OCI-LY7 (cell line): ENCODE results near the gene RNF207. TPM values are rescaled to one million over a fixed set of nuclear protein-coding genes. Genes with fewer than 3 reads are reported as not detected.

Experiments used
- BruUV-seq: library from RNA; stranded (reverse); fragments of 400-500 nt; replicated peaks from 2 replicates; lab custom pipeline; 2021; lab: Mats Ljungman, UMichigan
- CTCF ChIA-PET: fragments of 300-600 bp; sonication (Branson Sonifier 250); formaldehyde crosslinking; loops from one replicate; lab custom pipeline; 2022; ENCODE audit warnings: antibody characterized with exemption; ENCODE audit not compliant: unreplicated experiment; lab: Charles Lee
- POLR2A ChIA-PET: fragments of 300-600 bp; sonication (Branson Sonifier 250); formaldehyde crosslinking; loops from one replicate; lab custom pipeline; 2022; ENCODE audit warnings: antibody characterized with exemption; lab: Charles Lee
- DNase-seq: peaks from one replicate; pipeline ENCODE4 v3.0.0-alpha.2; 2015; ENCODE audit warnings: low spot score
- H2AFZ ChIP-seq: fragments of 200-600 bp; sonication (generic), shearing (Covaris generic); 2 replicates; pipeline ENCODE4 v1.6.1; 2014; ENCODE audit warnings: mild to moderate bottlenecking, antibody characterized with exemption, low read length, moderate library complexity
- H3K27ac ChIP-seq: fragments of 200-600 bp; sonication (generic); 2 replicates; pipeline ENCODE4 v1.5.1; 2014; ENCODE audit warnings: mixed run types, low read depth, mild to moderate bottlenecking, moderate library complexity, low read length, inconsistent platforms; ENCODE audit not compliant: poor library complexity, severe bottlenecking
- H3K36me3 ChIP-seq: fragments of 200-600 bp; sonication (generic); 2 replicates; pipeline ENCODE4 v1.6.1; 2014; ENCODE audit warnings: mild to moderate bottlenecking, antibody characterized with exemption, low read length, moderate library complexity, mixed read lengths; ENCODE audit not compliant: insufficient read depth
- H3K4me1 ChIP-seq: fragments of 200-600 bp; sonication (generic); 2 replicates; pipeline ENCODE4 v1.5.1; 2014; ENCODE audit warnings: mild to moderate bottlenecking, low read length; ENCODE audit not compliant: insufficient read depth, poor library complexity, severe bottlenecking
- H3K4me2 ChIP-seq: fragments of 200-600 bp; sonication (generic); 2 replicates; pipeline ENCODE4 v1.6.1; 2014; ENCODE audit warnings: mild to moderate bottlenecking, low read length
- H3K4me3 ChIP-seq: fragments of 200-600 bp; sonication (generic); 2 replicates; pipeline ENCODE4 v1.5.1; 2014; ENCODE audit warnings: mild to moderate bottlenecking, low read depth, low read length; ENCODE audit not compliant: poor library complexity, severe bottlenecking
- H3K79me2 ChIP-seq: fragments of 200-600 bp; sonication (generic); 2 replicates; pipeline ENCODE4 v1.6.1; 2016; ENCODE audit warnings: low read depth, mild to moderate bottlenecking, low read length, moderate library complexity, mixed read lengths; ENCODE audit not compliant: insufficient read depth
- H3K9me2 ChIP-seq: fragments of 200-600 bp; sonication (generic); 2 replicates; pipeline ENCODE4 v1.6.1; 2016; ENCODE audit warnings: mild to moderate bottlenecking, low read length, mixed read lengths; ENCODE audit not compliant: insufficient read depth
- H3K9me3 ChIP-seq: fragments of 200-600 bp; sonication (generic); 2 replicates; pipeline ENCODE4 v1.6.1; 2014; ENCODE audit warnings: mild to moderate bottlenecking, mixed run types, low read length, mixed read lengths
- H4K20me1 ChIP-seq: fragments of 200-600 bp; sonication (generic); 2 replicates; pipeline ENCODE4 v1.6.1; 2014; ENCODE audit warnings: mild to moderate bottlenecking, antibody characterized with exemption, low read length, moderate library complexity, mixed read lengths; ENCODE audit not compliant: insufficient read depth
- CTCF ChIP-seq: fragments of 200-600 bp; sonication (generic); conservative IDR thresholded peaks from 2 replicates; pipeline ENCODE4 v1.5.1; 2014; ENCODE audit warnings: mild to moderate bottlenecking, antibody characterized with exemption, low read length, moderate library complexity, mixed read lengths
- EZH2phosphoT487 ChIP-seq: fragments of 200-600 bp; sonication (generic); IDR thresholded peaks from 2 replicates; pipeline ENCODE4 v1.6.1; 2018; ENCODE audit warnings: low read depth, borderline replicate concordance, mild to moderate bottlenecking, mixed run types, antibody characterized with exemption, low read length, moderate library complexity, mixed read lengths
- intact Hi-C: fragments of 100-400 bp; cut with micrococcal nuclease; formaldehyde crosslinking; loops from one replicate; pipeline ENCODE4 v1.10.0; 2022; ENCODE audit not compliant: unreplicated experiment
- total RNA-seq, 2 experiments: library from RNA; depleted of rRNA in 1 of 2; stranded (reverse); fragments of >200 nt in 1 of 2; shearing (Covaris generic) in 1 of 2; gene quantifications; 2 replicates each; pipeline ENCODE4 v1.2.3, GENCODE V29; 2014 to 2022

Gene RNF207
- total RNA-seq, 2 experiments from 2014 or later, result not detected

GRCh38 chr1:6185635-6186382, 20.1 kb upstream of the RNF207 start:
- Histone ChIP-seq H3K27ac (no peak overlapping the region), H3K9me2 (no peaks in the 10 kb centered on the region), H3K9me3 (no peaks in the 10 kb centered on the region), H2AFZ (no peak overlapping the region), H3K36me3 (peaks cover 64% of the 10 kb centered on the region), H3K4me2 (no peak overlapping the region), H3K4me3 (no peak overlapping the region), H3K4me1 (no peaks in the 10 kb centered on the region), H4K20me1 (peaks cover 4% of the 10 kb centered on the region; the same call in 1 of the 2 replicates), H3K79me2 (peaks cover 34% of the 10 kb centered on the region)
- peak; percentile 54 for DNase-seq
- TF ChIP-seq CTCF, result peak; percentile 82
- no peak for TF ChIP-seq EZH2phosphoT487
- CTCF ChIA-PET, result interaction anchor here (0.9 kb wide), 1 partner anchor 13 kb away, joined by 3 read pairs; no protein-coding TSS in a partner anchor
- POLR2A ChIA-PET, result no interaction called here
- BruUV-seq, result no TSS peak
- intact Hi-C loops, result no loop called here

GRCh38 chr1:6188466-6188865, 17.5 kb upstream of the RNF207 start:
- no TSS peak for BruUV-seq
- Histone ChIP-seq H3K36me3 (peaks cover 88% of the 10 kb centered on the region), H4K20me1 (peaks cover 4% of the 10 kb centered on the region; the same call in 1 of the 2 replicates), H3K4me3 (no peak overlapping the region), H3K9me3 (no peaks in the 10 kb centered on the region), H3K4me2 (no peak overlapping the region), H3K4me1 (no peaks in the 10 kb centered on the region), H2AFZ (no peak overlapping the region), H3K27ac (no peak overlapping the region), H3K9me2 (no peaks in the 10 kb centered on the region), H3K79me2 (peaks cover 43% of the 10 kb centered on the region)
- CTCF ChIA-PET, result no interaction called here
- TF ChIP-seq EZH2phosphoT487 (no peak), CTCF (no peak)
- POLR2A ChIA-PET, result interaction anchor here (0.9 kb wide), 1 partner anchor 8 kb away, joined by 3 read pairs; no protein-coding TSS in a partner anchor
- intact Hi-C loops, result no loop called here
- DNase-seq, result no peak

- TF ChIP-seq CTCF, result no peak
- no TSS peak for BruUV-seq
- Histone ChIP-seq H3K9me3 (no peaks in the 10 kb centered on the region), H2AFZ (no peak overlapping the region), H3K9me2 (no peaks in the 10 kb centered on the region), H3K27ac (no peak overlapping the region), H3K36me3 (peaks cover 97% of the 10 kb centered on the region), H3K4me3 (no peak overlapping the region), H3K4me2 (no peak overlapping the region), H4K20me1 (peaks cover 9% of the 10 kb centered on the region), H3K4me1 (peaks cover 2% of the 10 kb centered on the region), H3K79me2 (peaks cover 73% of the 10 kb centered on the region)
- intact Hi-C loops, result no loop called here
- ChIA-PET POLR2A (interaction anchor here (1.1 kb wide), 1 partner anchor 25 kb away, joined by 3 read pairs; no protein-coding TSS in a partner anchor), CTCF (no interaction called here)
- DNase-seq, result no peak
These were observed 14.0 kb upstream of the RNF207 start for GRCh38 chr1:6191968-6192367.
